ENCODE measurements around the gene PREB.

PREB gene

DNA sequence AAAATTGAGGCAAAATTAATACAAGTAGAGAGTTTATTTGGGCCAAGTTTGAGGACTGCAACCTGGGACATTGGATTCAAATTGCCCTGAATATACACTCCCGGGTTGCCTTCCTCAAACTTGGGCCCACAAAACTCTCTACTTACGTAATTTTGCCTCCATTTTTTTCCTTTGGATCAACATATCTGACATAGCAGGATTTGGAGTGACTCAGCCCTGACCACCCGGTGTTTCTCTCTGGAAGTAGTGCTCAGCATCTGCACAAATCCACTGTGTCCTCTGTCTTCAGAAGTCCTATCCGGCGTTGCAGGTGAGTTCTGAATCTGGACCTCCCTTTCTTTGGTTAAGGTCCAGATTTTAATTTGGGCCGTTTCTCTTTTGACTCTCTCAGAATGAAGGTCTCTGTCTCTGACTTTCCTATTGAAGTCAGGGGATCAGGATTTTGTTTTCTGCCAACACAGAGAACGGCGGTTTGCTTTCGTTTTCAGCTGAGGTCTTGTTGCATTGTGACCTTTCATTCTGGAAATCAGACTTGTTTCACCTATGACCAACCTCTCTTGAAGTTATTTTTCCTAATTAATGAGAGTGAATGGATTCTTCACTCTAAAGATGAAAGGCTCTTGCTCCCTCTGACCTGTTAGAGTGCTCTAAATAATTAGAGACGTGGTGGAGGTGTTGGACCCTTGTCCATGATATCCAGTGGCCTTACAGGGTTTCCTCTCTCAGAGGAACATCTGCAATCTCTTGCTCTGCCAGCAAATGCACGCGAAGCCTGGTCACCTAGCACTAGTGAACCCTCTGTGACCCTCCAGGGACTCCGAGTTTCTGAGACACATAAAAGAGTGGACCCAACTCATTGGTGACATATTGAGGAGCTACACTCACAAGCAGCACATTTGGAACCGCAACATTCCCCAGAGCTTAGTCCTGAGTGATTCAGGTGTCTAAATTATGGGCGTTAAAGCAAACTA lies 28.0 kb upstream of the PREB start:
- H3K4me3 ChIP-seq (ENCODE audit: low read length), result no peak overlapping the region
- TF ChIP-seq ZNF274 (IDR thresholded peaks at IDR 0.05; ENCODE audit: low read depth, low read length), result no peak

DNA sequence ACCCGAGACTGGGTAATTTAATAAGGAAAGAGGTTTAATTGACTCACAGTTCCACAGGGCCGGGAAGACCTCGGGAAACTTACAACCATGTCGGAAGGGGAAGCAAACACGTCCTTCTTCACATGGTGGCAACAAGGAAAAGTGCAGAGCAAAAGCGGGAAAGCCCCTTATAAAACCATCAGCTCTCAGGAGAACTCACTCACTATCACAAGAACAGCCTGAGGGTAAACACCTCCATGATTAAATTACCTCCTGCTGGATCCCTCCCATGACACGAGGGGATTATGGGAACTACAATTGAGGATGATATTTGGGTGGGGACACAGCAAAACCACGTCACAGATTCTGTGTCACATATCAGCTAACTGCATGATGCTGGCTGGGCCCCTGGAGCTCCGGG lies 25.8 kb upstream of the PREB start:
- no peak overlapping the region for H3K4me3 ChIP-seq (ENCODE audit: low read length)
- no peak for TF ChIP-seq ZNF274 (IDR thresholded peaks at IDR 0.05; ENCODE audit: low read depth, low read length)

DNA sequence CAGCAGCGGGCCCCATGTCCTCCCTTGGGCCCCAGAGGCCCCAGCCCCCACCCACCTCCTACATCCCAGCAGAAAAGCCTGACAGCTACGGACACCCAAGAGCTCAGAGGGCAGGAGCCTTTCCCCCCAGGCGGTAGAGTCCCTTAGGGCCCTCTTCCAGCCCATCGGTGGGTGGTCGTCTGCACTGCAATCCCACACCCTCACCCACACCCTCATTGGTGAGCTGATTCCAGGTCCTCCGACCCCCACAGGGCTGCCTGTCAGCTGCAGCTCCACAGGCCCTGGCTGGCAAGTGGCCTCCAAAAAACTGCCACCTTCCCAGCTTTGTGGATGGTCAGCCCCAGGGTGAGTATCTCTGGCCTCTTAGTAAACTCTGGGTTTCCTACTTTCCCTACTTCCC lies 24.8 kb upstream of the PREB start:
- no peak for TF ChIP-seq ZNF274 (IDR thresholded peaks at IDR 0.05; ENCODE audit: low read depth, low read length)
- H3K4me3 ChIP-seq (ENCODE audit: low read length), result no peak overlapping the region

DNA sequence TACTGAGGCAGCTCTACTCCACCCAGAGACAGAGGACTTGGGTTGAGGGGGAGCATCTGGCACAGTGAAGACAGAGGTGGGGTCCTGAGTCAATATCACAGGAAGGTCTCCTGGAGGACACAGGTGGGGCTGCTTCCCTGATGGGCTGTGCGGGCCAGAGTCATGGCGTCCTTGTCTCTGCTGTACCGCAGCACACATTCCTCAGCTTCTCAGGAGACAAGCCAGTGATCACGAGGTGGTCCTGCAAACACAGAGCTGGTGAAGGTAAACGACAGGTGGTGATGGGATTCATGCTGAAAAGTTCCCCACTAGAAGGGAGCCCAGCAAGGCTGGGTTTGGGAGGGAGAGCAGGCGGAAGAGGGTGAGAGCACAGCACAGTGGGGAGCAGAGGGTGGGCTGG lies 24.0 kb upstream of the PREB start:
- no peak for TF ChIP-seq ZNF274 (IDR thresholded peaks at IDR 0.05; ENCODE audit: low read depth, low read length)
- H3K4me3 ChIP-seq (ENCODE audit: low read length), result no peak overlapping the region

DNA sequence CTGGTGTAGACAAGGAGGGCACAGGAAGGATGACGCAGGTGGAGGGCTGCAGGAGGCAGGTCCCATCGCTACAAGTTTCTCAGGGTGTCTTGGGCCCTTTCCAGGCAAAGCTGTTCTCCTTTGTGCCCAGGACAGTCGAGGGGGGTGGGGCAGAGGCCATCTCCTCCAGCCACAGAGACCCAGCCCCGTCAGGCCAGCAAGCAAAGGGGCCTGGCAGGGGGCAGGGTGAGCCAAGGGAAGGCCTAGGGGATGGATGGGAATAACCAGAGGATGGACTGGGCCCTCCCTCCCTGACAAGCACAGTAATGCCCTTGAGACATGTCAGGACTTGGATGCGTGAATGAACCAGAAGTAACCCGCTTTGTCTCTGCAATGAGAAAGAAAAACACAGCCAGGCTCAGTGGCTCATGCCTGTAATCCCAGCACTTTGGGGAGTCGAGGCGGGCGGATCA lies 20.7 kb upstream of the PREB start:
- TF ChIP-seq ZNF274 (IDR thresholded peaks at IDR 0.05; ENCODE audit: low read depth, low read length), result no peak
- H3K4me3 ChIP-seq (ENCODE audit: low read length), result no peak overlapping the region

DNA sequence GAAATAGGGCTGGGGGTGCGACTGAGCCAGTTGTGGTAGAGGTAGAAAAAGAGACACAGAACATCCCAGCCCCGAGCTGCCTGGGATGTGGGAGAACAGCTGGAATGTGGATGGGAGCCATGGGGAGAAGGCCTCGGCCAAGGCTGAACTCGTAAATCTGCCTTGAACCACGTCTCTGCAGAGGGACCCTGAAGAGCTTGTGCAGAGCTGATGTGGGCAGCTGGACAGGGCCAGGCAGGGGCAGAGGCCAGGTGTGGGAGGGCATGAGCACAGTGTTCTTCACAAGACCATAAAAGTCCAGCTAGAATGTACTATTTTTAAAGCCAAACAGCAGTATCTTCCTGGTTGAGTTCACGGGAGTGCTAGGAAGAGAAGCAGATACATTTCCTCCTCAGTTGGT lies 20.1 kb upstream of the PREB start:
- TF ChIP-seq ZNF274 (IDR thresholded peaks at IDR 0.05; ENCODE audit: low read depth, low read length), result no peak
- H3K4me3 ChIP-seq (ENCODE audit: low read length), result no peak overlapping the region

DNA sequence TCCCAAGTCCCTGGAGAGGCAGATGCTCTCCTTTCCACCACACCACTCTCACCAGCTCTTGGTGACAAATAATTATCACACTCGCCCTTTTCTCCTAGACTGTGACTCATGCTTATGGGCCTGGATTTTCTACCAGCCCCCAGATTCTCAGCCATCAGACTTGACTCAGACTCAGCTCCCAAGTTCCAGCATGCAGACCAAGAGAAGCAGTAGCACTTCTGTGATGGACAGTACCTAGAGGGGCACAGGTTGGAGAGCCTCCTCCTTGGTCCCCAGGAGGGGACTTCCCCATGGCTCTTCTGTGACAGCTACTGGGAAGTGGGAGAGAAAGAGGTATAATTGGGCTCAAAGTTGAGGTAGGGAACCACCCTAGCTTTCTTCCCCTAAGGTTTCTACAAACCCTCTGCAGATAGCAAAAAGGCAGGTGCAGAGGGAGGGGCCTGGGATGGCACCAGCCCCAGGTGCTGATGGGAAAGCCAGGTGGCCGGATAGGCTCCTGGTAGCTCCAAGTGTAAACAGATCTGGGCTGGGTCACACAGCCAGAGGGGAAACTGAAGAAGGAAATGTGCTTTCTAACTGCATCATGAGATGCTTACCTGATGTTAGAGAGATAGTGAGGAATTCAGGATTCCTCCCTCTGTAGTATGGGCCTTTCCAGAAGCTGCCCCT lies 18.5 kb upstream of the PREB start:
- H3K4me3 ChIP-seq (ENCODE audit: low read length), result no peak overlapping the region
- TF ChIP-seq ZNF274 (IDR thresholded peaks at IDR 0.05; ENCODE audit: low read depth, low read length), result no peak

DNA sequence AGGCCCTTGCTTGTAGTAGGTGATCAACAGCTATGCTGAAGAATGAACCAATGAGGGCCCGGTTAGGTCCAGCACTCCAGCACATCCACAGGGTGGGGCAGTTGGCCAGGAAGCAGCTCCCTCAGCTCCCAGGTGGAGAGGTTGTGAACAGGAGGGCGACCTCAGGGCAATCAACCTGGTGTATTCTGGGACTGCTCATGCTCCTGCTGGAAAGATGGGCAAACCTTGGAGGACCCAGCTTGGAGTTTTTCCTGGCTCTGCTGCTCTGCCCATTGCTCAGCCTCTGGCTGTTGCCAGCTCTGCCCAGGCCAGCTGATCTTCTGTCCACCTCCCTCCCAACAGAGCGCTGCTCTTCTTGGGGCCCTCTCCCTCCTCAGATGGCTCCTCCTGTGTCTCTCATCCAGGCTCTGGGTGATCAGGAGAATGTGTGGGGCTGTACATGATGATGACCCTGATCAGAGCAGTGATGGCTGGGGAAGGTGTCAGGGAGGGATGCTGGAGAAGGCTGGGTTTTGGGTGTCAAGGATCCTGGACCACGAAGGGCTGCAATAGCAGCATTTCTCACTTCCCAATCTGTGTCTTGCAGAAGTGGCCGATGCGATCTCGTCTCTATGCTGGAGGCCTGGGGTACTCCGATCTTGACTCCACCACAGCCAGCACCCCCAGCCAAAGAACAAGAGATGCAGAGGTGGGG lies 17.8 kb upstream of the PREB start:
- TF ChIP-seq ZNF274 (IDR thresholded peaks at IDR 0.05; ENCODE audit: low read depth, low read length), result no peak
- no peak overlapping the region for H3K4me3 ChIP-seq (ENCODE audit: low read length)

DNA sequence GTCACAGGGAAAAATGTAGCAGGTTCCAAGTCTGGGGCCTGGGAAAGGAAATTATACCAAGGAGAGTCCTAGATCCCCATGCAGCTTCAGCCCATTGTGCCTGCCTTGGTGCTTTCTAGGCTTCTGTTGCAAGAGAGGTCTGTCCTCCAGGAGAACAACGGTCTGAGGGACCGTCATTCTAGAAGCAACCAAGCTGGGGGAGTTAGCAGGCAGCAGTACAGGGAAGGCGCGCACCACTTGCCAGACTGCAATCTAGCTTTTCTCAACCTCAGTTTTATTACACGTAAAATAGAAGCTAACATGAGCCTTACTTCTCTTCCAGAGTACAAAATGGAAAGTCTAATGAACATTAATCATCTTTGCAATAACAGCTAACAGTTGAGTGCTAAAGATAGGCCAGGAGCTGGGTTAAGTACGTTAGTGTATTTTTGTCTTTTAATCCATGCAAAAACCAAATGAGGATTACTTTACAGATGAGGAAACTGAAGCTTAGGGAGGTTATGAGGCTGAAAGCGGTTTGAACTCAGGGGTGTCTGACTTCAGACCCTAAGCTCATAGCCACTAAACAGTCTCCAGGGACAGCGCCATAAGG lies 16.3 kb upstream of the PREB start:
- H3K4me3 ChIP-seq (ENCODE audit: low read length), result no peak overlapping the region
- TF ChIP-seq ZNF274 (IDR thresholded peaks at IDR 0.05; ENCODE audit: low read depth, low read length), result no peak

DNA sequence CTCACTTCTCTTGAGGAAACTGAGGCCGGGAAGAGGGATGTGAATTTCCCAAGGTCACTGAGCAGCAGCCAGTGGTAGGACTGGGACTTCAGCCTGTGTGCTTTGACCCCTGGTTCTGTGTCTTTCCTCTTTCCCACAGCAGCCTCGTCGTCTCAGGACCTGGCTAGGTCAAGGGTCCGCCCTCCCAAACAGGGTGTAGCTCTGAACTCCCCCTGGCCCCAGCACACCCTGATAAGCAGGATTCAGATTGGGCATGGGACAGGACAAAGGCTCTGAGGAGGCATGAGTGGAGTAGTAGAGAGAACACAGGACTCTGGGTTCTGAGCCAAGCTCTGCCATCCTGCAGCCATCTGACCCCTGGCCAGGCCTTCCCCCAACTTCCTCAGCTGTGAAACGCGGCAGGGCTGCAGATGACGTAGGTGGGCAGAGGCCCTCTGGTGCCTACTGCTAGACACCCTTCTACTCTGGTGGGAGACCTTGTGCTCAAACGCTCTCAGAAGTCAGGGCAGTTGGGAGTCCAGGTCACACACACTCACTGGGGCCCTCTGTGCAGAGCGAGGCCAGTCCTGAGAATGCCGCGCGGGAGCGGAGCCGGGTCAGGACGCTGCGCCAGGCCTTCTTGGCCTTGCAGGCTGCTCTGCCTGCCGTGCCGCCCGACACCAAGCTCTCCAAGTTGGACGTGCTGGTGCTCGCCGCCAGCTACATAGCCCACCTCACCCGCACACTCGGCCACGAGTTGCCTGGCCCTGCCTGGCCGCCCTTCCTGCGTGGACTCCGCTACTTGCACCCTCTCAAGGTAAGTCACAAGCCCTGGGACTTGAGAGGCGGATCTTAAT lies 15.4 kb upstream of the PREB start:
- no peak overlapping the region for H3K4me3 ChIP-seq (ENCODE audit: low read length)
- TF ChIP-seq ZNF274 (IDR thresholded peaks at IDR 0.05; ENCODE audit: low read depth, low read length), result no peak

DNA sequence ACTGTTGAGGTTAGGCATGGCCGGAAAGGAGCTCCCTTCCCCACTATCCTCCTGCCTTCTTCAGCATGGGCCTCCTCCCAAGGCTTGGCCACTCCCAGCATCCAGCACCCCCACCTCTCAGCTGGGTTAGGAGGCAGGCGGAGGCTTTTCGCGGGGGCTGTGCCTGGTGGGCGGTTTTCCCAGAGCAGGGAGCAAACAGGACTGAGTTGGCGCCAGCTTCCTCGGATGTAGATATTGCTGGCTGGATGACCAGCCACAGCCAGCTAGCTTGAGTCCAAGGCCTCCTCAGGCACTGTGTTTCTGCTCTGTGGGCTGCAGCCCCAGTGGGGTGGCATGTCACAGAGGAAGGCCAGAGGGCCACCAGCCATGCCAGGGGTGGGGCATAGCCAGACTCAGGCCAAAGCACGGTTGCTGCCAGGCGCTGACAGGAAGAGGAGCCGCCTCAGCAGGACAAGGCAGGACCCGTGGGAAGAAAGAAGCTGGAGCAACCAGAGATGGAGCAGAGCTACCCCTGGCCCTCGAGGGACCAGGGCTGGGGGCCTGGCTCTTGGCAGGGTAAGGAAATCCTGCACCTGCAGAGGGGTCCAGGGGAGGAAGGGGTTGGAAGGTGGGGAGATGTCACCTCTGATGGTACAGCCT lies 14.5 kb upstream of the PREB start, which contains the start of gene TCF23:
TCF23 (plus strand) TSS at position 204 of the 639 bp plus-strand sequence; CDS start at position 334, 130 bp downstream.
- no peak for TF ChIP-seq ZNF274 (IDR thresholded peaks at IDR 0.05; ENCODE audit: low read depth, low read length)
- H3K4me3 ChIP-seq (ENCODE audit: low read length), result no peak within 1 kb of the TSS

DNA sequence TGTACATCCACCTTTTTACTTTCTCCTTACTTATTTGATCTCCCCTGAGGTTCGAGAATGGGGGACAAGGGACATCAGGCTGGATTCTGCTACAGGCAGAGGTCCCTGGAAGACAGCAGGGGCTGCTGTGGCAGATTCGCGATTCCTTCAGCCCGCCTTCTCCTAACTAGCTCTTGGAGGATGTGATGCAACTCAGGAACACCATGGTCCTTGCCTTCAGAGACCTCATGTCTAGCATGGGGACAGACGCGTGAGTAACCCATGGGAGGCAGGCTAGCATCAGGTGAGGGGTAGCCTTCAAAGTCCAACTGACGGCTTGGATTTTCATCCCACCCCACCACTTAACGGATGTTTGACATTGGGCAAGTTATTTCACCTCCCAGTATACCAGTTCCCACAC lies 13.5 kb upstream of the PREB start:
- no peak overlapping the region for H3K4me3 ChIP-seq (ENCODE audit: low read length)
- no peak for TF ChIP-seq ZNF274 (IDR thresholded peaks at IDR 0.05; ENCODE audit: low read depth, low read length)

DNA sequence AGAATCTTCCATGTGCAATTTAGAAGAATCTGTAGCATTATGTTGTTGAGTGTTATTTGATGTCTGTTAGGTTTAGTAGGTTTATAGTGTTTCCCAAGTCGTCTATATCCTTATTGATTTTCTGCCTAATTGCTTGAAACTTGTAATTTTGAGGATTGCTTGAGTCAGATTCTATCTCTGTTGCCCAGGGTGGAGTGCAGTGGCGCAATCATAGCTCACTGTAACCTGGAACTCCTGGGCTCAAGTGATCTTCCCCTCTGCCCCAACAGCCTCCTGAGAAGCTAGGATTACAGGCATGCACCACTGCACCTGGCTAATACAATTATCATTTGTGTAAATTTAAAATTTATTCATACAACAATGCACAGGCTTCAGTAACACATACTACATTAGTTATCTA lies 11.2 kb upstream of the PREB start:
- H3K4me3 ChIP-seq (ENCODE audit: low read length), result no peak overlapping the region
- no peak for TF ChIP-seq ZNF274 (IDR thresholded peaks at IDR 0.05; ENCODE audit: low read depth, low read length)

Data from GM08714 (cell line).